ENCODE results near the gene DYNLT4.
A peak's percentile ranks its signal among the peaks of the same experiment; 100 is the strongest.
"Not testable (repeated sequence)": the region's sequence is repeated elsewhere in the genome, so short reads cannot be mapped to it uniquely, and the experiment has no call there.

Gene DYNLT4

GRCh38 chr1:44828003-44828651 lies 21.0 kb upstream of the DYNLT4 start:
- DNase-seq: no peak

DNA sequence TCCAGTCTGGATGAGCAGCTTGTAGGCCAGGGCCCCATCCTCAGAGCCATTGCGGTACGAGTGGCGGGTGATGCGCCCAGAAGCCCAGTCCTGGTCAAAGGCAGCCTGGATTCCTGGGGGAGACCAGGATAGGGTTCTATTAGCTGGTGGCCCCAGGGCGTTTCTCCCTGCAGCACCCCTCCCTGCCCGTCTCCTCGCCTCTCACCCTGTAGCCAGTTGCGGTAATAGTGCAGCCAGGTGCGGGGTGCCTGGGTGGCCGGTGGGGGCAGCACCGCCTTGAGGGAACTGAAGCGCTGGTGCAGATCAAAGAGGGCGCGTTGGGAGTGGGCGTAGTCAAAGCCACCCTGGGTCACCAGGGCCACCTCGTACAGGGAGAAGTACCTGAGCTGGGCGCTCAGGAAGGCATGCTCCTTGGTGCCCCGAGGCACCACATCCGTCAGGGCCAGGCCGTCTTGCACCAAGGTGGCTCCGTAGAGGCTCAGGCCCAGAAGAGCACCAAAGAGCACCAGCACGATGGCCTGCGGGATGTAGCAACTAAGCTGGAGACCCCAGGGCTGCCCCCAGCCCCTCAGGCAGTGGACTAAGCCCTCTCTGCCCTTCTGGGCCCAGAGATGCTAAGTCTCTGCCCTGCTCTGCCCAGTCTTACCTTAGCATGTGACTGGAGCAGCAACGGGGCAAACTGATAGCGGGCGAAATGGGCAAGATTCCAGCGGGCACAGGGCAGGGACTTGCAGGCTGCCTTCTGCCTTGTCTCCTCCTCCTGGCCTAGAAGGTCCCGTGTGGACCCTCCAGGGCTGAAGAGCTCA lies 20.2 kb upstream of the DYNLT4 start:
- DNase-seq: peak; percentile 14

DNA sequence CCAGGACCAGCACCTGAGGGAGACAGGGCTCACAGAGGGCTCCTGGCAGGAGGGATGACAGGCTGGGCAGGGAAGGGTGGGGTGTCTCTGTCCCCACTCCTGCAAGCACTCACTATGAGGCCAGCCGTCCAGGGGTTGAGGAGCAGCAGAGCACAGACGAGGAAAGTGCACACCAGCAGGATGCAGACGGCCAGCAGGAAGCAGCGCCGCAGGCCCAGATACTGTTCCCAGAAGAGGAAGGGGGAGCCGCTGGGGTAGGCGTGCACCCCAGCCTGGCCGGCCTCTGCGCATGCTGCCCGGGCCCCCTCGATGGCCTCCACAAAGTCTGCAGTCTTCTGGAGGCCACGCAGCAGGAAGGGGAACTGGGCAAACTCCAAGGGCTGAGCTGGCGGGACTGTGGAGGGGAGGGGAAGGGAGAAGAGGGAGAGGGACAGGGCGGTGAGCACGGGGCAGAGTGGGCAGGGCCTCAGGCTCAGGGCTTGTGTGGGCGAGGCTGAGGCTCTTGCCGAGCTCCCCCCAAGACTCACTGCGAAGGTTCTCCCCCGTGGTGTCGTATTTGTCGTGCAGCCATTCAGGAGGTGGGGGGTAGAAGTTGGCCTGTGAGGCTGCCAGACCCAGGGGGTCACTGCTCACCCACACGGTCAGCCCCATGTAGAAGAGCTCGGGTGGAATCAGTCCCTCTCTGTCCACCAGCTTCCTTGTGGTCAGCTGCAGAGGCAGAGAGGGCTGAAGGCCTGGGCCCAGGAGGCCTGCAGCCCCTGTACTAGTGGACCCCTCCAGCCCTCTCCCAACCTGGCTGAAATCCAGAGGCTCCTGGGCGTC lies 19.4 kb upstream of the DYNLT4 start:
- no peak for DNase-seq

- DNase-seq: not testable (repeated sequence)
These were observed 17.2 kb upstream of the DYNLT4 start for GRCh38 chr1:44824392-44824791.

GRCh38 chr1:44822981-44823451 lies 15.9 kb upstream of the DYNLT4 start:
- DNase-seq: no peak

GRCh38 chr1:44822131-44822701 lies 15.1 kb upstream of the DYNLT4 start:
- DNase-seq: no peak

GRCh38 chr1:44821240-44821715 lies 14.1 kb upstream of the DYNLT4 start:
- DNase-seq: no peak

DNA sequence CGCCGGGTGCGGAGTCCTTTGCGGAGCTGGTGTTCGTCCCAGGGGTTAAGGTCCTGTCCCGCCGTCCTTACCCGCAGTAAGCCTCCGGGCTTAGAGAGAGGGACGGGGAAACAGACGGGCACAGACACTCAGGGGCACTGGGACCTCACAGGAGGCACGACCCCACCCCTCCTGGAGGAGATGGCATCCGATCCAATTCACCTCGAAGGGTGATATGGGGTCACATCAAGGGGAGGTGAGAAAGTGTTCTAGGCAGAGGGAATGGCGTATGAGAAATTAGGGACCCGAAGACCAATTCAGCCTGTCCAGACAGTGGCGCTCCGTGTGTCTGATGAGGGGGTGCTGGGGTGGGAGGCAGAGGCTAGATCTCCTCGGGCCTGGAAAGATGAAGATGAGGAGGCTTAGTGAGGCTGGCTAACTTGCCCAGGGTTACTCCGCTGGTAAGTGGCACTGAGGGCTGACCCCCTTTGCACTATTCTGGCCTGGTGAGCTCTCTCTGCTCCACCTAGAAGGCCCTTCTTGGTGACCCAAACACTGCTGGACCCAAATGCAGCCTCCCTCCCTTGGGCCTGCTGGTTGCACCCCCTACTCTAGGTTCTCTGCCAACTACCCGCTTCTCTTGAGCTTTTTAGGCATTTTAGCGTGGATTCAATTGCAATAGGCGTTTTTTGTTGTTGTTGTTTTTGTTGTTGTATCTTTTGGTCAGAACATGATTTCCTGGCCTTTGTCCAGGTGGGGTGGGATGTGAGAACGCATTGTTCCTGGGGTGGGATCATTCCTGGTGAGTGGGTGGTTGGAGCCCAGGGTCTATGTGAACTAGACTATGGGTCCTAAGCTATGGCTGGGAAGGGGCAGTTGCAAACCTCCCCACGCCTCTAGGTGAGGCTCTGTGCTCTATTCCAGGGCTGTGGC lies 13.4 kb upstream of the DYNLT4 start:
- no peak for DNase-seq

DNA sequence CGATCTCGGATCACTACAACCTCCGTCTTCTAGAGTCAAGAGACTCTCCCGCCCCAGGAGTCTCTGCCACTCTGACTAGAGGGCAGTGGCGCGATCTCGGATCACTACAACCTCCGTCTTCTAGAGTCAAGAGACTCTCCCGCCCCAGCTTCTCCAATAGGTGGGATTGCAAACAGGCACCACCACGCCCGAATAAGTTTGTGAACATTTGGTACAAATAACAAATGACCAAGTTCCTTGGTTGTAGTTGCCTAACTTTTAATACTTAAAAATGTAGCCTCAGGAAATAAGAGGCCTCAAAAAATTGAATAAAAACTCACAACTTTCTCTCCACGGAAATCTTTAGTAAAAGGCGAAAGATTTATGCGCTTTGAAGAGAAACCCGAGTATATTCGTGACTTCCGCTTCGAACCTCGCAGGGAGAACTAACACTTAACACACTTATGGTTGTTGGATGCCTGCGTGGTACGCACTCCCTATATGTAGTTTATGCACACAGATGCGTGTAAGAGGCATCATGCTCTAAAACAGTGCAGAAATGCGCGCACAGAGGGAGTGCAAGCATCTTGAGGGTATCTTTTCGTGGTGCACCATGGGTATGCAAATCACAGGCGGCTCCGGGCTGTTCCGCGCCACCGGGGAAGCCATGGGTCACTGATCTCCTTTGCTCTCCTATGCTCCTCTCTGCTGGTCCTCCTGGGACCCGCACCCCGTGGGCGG lies 12.6 kb upstream of the DYNLT4 start:
- peak; percentile 92 for DNase-seq

DNA sequence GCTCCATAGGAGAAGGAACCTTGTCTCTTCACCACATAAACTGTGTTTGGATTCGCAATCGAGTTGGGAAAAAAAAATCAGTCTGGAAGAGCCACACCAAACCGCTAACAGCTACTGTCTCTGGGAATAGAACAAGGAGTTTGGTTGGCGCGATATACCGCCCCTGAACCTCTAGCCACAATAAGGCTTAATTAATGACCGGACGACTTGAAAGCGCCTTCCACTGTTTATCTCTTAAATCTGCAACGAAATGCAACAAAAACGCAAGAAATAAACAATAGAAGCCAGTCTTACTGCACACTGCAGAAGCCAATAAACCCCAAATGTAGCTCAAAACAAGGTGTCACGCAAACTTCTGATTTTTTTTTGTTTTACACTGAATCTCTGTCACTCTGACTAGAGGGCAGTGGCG lies 12.1 kb upstream of the DYNLT4 start:
- no peak for DNase-seq

GRCh38 chr1:44817771-44818495 lies 10.8 kb upstream of the DYNLT4 start:
- DNase-seq: no peak

DNA sequence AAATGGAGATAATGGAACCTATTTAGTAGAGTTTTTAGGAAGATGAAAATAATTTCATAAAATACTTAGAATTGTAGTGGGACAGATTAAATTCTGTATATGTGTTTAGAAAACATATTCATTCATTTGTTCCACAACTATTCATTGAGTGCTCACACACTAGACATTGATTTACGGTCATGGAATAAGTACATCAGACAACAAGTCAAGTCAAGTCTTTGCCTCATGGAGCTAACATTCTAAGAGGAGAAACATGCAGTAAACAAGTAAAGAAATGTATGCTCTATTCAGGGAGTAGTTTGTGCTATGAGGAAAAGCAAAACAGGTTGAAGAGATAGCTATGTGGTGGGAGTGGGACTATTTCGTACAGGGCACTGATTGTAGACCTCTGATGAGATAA lies 10.2 kb upstream of the DYNLT4 start:
- DNase-seq: no peak

GRCh38 chr1:44815926-44816325 lies 8.8 kb upstream of the DYNLT4 start:
- DNase-seq: not testable (repeated sequence)

- DNase-seq: no peak
These were observed 5.8 kb upstream of the DYNLT4 start for GRCh38 chr1:44812822-44813543.

DNA sequence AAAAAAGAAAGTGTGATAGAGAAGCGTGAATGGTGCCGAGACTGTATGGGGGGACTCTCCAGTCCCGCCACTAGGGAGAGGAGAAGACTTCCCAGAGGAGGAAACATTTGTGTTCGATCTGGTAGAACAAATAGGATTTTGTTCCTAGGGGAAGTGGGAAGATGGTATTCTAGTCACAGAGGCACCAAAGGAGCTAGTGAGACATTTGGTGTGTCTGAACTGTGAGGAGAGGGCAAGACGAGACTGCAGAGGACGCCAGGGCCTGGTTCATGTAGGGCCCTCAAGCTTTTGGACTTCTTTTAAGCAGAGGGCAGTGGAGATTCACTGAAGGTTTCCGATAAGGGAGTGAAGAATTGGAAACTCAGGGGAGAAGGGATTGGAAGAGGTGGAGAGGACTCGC lies 4.1 kb upstream of the DYNLT4 start:
- no peak for DNase-seq

- DNase-seq: not testable (repeated sequence)
These were observed 3.6 kb upstream of the DYNLT4 start for GRCh38 chr1:44810762-44811105.

GRCh38 chr1:44810101-44810761 lies 3.1 kb upstream of the DYNLT4 start:
- peak; percentile 64 for DNase-seq

- peak; percentile 93 for DNase-seq
These were observed 2.1 kb upstream of the DYNLT4 start for GRCh38 chr1:44808938-44809917.
